GM19455 (cell line): ENCODE results near the gene MOGAT3.

Source experiments
- ATAC-seq: cut with Tn5 transposase; IDR thresholded peaks from one replicate; pipeline ENCODE4 v1.9.1; 2021; ENCODE audit not compliant: unreplicated experiment

Gene MOGAT3

DNA sequence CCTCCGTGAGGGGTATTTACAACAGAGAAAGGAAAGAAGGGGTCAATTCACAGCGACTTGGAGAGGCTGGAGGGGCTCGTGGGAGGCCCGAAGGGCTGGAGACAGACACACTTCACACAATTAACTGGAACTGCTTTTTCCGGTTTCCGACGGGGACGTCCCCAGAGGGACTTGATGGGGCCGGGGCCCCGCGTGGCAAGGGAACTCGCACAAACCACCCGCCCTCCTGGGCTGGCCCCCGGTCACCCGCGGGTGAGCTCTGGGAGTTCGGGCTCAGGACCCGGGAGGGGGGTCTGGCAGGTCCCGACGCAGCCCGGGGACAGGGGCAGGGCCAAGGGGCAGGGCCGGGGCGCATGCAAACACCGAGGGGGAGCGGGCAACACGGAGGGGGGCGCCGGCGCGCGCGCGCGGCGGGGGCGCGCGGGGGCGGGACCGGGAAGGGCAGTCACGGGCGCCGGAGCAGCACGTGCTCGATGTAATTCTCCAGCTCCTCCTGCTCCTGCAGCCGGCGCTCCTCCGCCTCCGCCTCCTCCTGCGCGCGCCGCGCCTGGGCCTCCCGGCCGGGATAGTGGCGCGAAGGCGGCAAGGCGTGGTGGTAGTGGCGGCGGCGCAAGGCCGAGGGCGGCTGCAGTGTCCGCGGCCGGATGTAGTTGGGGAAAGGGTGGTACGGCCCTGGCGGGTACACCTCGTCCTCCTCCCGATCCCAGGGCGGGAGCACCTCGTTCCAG lies 38.1 kb downstream of the MOGAT3 start:
- no peak for ATAC-seq

DNA sequence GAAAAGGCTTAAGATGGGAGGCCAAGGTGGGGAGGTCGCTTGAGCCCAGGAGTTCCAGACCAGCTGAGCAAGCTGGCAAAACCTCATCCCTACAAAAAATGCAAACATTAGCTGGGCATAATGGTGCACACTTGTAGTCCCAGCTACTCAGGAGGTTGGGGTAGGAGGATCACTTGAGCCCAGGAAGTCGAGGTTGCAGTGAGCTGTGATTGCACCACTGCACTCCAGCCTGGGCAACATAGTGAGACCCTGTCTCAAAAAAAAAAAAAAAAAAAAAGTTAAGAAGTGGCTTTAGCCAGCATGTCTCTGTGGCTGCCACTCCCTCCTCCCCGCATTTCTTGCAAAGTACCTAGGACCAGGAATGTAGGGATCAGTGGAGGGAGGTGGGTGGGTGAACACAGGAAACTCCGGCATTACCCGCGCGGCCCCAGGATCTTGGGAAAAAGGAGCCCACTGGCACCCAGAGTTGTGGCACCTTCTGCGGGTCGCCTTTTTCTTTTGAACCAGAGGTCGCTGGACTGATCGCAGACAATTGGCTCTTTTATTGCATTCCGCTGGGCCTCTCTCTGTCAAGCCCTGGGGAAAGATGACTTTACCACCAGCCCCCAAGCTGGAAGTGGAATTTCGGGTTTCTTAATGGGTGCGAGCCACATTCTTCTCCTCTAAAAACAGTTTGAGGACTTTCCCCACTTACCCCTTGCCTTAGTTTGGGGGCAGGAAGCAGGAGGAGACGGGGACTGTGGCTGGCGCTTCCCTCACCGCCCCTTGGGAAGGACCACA lies 39.0 kb downstream of the MOGAT3 start:
- no peak for ATAC-seq

DNA sequence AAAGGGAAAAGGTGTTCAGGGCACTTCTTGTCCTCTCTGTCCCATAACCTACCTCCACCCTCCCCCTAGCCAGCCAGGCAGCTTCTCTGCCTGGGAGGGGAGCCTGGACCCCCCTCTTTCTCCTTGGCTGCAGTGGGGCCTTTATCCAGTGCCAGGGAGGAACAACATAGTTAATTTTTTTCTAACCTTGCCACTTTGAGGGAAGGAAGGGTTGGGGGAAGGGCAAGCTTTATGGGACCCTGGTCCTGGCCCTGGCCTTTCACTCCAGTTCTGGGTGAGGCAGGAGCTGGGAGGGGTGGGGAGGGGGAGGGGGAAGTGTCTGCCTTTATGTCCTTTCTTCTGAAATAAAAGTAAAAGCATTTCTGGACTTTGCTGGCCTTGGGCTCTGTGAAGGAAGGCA lies 39.9 kb downstream of the MOGAT3 start:
- no peak for ATAC-seq

DNA sequence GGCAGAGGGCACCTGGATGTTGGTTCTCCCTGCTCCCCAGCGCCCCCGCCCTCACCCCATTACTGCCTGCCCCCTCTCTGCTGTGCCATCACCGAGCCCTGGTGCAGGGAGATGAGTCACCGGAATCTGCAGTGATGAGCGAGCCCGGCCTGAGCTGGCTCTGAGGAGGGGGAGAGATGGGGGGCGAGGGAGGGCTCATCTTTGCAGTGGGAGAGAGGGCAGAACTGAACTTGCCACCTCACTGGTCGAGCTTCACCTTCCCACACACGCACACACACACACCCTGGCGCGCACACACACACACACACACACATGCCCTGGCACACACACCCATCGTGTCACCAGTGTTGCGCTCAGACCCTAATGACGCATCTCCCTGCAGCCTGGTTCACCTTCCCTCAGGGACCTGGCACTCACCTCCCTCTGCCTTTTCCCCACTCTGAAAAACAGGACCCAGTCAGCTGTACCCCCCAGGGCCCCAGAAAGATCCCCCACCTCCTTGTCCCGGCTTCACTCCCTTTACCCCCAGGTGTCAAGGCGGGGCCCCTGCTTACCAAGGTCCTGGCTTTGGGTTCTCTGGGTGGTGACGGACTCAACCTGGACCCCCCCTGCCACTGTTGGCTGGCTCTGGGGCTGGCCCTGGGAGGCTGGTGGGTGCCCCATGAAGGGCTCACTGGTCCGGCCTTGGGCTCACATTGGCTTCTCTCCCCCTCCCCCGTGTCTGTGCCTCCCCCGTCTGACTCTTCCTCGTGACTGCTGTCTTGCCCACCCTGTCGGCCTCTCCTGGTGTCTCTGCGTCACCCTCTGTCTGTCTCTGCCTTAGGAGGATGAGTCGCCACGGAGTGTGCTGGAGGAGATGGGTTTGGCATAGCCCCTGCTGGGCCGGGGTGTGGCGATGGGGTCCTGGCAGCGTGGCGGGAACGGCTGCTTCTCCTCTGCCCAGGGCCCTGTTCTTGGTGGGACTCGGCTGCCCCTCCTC lies 40.9 kb downstream of the MOGAT3 start:
- ATAC-seq, result no peak

DNA sequence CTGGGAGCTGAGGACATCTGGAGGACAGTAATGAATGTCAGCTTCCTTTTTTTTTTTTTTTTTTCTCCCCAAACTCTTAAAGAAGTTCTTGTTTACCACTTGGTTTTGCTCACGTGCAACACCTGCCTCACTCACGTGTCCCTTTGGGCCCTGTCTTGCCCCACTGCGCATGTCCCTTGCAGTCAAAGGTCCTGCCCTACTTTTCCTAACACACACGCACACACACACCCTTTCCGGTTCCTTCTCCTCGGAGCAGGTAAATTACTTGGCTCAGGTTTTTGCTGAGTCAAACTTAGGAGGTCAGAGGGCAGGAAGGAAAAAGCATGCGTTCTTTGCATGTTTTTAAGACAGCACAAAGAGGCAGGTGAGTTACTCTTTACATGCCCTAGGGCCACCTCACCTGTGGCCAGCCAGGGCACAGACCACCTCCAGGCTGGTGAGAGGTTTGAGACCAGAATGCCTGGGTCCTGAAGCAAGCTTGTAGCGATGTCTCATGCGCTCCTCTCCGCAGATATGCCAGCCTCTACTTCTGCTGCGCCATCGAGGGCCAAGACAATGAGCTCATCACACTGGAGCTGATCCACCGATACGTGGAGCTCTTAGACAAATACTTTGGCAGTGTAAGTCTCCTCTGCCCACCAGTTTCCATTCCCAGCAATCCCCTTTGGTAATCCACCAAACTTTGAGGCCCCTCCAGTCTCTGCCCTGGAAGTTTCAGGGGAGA lies 43.8 kb downstream of the MOGAT3 start:
- ATAC-seq, result no peak

DNA sequence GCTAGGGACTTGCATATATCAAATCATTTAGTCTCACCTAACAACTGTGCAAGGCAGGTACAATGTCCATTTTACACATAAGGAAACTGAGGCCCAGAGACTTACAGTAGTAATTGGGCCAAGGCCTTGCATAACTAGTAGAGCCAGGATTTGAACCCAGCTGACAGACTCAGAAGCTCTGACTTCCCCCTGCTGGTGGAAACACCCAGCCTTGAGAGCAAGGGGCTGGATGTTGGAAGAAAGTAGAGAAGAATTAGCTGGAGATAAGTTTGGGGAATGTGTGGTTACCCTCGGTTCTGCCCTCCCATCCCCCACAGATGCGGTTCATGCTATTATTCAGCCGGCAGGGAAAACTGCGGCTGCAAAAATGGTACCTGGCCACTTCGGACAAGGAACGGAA lies 44.6 kb downstream of the MOGAT3 start:
- no peak for ATAC-seq

DNA sequence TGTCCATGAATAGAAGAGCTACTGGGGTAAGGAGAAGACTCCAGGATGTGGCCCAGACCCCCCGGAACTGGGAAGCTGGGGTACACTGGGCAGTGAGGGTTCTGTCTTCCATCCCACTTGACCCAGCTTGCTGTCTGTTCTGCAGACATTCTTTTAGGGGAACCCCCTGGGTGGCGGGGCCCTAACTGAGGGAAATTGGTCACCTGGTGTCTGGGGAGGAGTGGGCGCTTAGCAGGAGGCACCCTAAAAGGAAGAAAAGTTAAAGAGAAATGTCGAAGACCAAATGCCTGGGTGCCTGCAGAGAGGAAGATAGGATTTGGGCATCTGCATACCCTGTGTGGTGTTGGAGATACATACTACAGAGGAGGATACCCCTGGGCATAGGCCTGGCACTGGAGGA lies 45.5 kb downstream of the MOGAT3 start:
- no peak for ATAC-seq

DNA sequence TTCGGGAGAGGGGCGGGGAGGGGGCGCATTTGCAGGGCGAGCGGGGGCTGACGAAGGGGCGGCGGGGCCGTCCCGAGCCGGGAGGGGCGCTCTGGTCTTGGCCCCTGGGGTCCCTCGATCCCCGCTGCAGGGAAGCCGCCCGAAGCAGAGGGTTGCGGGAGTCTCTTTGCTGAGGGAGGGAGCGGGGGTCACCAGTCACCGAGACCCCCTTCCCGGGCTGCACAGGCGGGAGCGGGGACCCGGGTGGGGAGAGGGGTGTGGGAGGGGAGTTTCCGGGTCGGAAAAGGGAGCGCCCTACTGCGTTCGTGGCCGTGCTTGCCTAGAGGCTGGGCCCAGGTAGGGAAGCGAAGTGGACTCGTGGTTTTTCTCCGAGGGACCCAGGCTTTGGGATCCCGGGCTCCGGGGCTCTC lies 46.1 kb downstream of the MOGAT3 start:
- ATAC-seq, result peak; percentile 21

DNA sequence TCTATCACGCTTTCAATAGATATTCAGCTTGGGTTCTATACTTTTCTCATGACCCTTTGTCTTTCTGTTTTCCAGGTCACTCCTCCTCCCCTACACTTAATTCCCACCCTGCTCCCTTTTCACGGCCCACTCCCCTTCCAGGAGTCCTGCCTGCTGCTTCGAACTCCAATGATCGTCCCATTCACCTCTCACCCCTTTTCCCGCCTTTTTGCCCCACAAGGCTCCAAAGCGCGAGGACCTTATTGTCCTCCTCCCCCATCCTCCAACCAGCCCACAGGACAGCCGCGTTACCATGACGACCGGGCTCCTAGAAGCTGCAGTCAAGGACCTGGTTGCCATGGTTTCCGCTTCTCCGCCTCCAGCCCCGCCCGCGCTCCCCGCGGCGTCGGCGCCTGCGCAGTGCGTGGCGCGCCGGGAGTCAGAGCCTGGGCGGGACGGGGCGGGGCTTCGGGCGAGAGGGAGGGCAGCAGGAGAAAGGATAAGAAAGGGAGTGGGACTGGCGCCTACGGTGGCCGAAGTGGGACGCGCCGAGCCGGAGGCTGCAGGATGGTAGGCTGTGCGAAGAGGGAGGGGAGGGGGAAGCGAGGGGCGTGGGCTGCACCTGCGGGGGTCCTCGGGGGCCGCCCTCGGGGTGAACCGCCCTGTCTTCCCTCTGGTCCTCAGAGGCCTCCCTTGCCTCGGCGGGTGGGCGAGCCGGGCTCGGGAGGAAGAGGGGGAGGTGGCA lies 46.7 kb downstream of the MOGAT3 start, which contains the start of gene AP1S1:
TSS of gene AP1S1 (plus strand) at position 508 of the 724 bp plus-strand sequence. CDS start at position 547, 39 bp downstream.
- ATAC-seq, result peak; percentile 79

DNA sequence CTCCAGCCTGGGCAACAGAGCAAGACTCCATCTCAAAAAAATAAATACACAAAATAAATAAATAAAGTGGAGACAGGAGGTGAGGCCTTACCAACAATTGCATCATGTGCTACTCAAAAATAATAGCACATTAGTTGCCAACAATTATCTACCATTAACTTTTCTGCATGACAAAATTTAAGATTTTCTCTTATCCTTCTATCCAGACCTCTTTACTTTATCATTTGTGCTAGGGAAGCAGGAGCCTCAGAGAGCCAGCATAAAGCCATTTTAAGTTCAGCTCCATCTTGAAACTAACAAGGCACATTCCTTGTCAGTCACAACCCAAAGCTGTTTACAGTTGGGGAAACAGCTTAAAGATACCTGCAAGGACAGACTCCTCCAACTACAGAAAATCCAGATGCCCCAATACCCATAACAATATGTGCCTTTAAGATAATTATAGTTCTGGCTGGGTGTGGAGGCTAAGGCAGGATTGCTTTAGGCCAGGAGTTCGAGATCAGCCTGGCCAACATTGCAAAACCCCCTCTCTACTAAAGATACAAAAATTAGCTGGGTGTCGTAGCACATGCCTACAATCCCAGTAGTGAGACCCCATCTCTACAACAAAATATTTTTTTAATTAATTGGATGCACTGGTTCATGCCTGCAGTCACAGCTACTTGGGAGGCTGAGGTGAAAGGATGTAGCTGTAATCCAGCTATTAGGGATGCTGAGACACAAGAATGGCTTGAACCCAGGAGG lies 48.8 kb downstream of the MOGAT3 start:
- ATAC-seq, result no peak
